ENCODE results near the gene RCC2.
"Not testable (repeated sequence)": the region's sequence is repeated elsewhere in the genome, so short reads cannot be mapped to it uniquely, and the experiment has no call there.

Gene RCC2

DNA sequence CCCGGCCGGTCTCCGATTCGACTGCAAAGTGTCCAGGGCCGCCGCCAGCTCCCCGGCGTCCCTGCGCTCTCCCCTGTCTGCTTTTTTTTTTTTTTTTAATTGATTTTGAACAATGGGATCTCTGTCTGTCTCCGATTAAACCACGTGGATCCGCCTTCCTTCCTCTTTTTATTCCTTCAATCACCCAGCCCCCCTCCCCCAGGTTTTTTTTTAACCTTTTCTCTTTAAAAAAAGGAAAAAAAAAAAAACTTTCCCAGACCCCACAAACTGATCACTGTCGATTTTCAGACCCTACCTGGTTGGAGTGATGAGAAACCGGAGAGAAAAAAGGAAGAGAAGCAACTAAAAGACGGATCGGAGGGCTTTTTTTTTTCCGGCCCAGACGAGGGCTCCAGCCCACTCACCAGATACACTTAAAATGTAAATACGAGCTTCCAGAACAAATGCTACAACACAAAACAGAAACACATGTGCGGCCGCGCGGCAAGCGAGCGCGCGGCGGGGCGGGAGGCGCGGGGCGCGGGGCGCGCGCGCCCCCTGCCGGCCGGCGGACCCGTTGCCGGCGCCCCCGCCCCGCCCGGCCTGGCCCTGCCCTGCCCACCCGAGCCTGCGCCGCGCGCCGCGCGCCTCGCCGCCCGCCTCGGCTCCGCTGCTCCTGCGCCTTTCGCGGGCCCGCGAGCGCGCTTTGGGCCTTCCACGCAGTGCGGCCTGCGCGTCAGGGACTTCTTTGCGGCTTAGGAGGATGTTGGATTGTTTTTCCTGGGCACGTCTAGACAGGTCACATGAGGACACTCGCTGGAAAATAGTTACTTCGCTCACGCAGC is at the start of gene RCC2:
Gene RCC2 (minus strand): TSS at position 428 of the 824 bp plus-strand sequence. CDS start 1,163 bp downstream, outside the sequence.
- no peak for TF ChIP-seq ZNF565 (CRISPR knock-in tag; conservative IDR thresholded peaks at IDR 0.05; ENCODE audit: low read depth)
- TF ChIP-seq ZNF70 (CRISPR knock-in tag; IDR thresholded peaks at IDR 0.05) = no peak
- TF ChIP-seq, protein P1, sequence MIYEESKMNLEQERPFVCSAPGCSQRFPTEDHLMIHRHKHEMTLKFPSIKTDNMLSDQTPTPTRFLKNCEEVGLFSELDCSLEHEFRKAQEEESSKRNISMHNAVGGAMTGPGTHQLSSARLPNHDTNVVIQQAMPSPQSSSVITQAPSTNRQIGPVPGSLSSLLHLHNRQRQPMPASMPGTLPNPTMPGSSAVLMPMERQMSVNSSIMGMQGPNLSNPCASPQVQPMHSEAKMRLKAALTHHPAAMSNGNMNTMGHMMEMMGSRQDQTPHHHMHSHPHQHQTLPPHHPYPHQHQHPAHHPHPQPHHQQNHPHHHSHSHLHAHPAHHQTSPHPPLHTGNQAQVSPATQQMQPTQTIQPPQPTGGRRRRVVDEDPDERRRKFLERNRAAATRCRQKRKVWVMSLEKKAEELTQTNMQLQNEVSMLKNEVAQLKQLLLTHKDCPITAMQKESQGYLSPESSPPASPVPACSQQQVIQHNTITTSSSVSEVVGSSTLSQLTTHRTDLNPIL (CRISPR knock-in tag; IDR thresholded peaks at IDR 0.05; ENCODE audit: low read depth) = no peak
- TF ChIP-seq ZNF8 (CRISPR knock-in tag; IDR thresholded peaks at IDR 0.05) = no peak
- TF ChIP-seq PPARA (CRISPR knock-in tag; IDR thresholded peaks at IDR 0.05; ENCODE audit: borderline replicate concordance) = no peak
- TF ChIP-seq TOX (CRISPR knock-in tag; IDR thresholded peaks at IDR 0.05; ENCODE audit: borderline replicate concordance) = no peak
- TF ChIP-seq BACH2 (CRISPR knock-in tag; IDR thresholded peaks at IDR 0.05; ENCODE audit: borderline replicate concordance) = no peak
- TF ChIP-seq ZC3H10 (CRISPR knock-in tag; IDR thresholded peaks at IDR 0.05) = no peak
- TF ChIP-seq ESRRG (CRISPR knock-in tag; IDR thresholded peaks at IDR 0.05) = no peak
- TF ChIP-seq, protein P2, sequence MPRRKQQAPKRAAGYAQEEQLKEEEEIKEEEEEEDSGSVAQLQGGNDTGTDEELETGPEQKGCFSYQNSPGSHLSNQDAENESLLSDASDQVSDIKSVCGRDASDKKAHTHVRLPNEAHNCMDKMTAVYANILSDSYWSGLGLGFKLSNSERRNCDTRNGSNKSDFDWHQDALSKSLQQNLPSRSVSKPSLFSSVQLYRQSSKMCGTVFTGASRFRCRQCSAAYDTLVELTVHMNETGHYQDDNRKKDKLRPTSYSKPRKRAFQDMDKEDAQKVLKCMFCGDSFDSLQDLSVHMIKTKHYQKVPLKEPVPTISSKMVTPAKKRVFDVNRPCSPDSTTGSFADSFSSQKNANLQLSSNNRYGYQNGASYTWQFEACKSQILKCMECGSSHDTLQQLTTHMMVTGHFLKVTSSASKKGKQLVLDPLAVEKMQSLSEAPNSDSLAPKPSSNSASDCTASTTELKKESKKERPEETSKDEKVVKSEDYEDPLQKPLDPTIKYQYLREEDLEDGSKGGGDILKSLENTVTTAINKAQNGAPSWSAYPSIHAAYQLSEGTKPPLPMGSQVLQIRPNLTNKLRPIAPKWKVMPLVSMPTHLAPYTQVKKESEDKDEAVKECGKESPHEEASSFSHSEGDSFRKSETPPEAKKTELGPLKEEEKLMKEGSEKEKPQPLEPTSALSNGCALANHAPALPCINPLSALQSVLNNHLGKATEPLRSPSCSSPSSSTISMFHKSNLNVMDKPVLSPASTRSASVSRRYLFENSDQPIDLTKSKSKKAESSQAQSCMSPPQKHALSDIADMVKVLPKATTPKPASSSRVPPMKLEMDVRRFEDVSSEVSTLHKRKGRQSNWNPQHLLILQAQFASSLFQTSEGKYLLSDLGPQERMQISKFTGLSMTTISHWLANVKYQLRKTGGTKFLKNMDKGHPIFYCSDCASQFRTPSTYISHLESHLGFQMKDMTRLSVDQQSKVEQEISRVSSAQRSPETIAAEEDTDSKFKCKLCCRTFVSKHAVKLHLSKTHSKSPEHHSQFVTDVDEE (CRISPR knock-in tag; IDR thresholded peaks at IDR 0.05) = no peak
- no peak for TF ChIP-seq ARNTL (CRISPR knock-in tag; IDR thresholded peaks at IDR 0.05; ENCODE audit: borderline replicate concordance, low read depth)
- no peak for TF ChIP-seq ZFP3 (CRISPR knock-in tag; IDR thresholded peaks at IDR 0.05)
- no peak for TF ChIP-seq GLIS3 (CRISPR knock-in tag; IDR thresholded peaks at IDR 0.05)
- TF ChIP-seq, protein P3, sequence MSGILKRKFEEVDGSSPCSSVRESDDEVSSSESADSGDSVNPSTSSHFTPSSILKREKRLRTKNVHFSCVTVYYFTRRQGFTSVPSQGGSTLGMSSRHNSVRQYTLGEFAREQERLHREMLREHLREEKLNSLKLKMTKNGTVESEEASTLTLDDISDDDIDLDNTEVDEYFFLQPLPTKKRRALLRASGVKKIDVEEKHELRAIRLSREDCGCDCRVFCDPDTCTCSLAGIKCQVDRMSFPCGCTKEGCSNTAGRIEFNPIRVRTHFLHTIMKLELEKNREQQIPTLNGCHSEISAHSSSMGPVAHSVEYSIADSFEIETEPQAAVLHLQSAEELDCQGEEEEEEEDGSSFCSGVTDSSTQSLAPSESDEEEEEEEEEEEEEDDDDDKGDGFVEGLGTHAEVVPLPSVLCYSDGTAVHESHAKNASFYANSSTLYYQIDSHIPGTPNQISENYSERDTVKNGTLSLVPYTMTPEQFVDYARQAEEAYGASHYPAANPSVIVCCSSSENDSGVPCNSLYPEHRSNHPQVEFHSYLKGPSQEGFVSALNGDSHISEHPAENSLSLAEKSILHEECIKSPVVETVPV (CRISPR knock-in tag; IDR thresholded peaks at IDR 0.05) = no peak
- no peak for TF ChIP-seq SNAI2 (CRISPR knock-in tag; IDR thresholded peaks at IDR 0.05)
- ATAC-seq = peak; percentile 70

DNA sequence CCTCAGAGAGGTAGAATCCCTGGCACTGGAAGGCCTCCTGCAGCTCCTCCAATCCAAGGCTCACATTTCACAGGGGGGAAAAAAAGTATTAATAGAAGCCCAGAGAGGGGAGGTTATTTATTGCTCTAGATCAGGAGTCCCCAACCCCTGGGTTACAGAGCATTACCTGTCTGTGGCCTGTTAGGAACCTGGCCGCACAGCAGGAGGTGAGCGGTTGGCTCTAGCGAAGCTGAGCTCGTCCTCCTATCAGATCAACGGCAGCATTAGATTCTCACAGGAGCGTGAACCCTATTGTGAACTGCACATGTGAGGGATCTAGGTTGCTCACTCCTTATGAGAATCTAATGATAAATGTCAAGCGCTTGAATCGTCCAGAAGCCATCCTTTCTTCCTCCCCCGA is 46.8 kb upstream of the RCC2 start:
- TF ChIP-seq ESRRG (CRISPR knock-in tag; IDR thresholded peaks at IDR 0.05) (no peak), ARNTL (CRISPR knock-in tag; IDR thresholded peaks at IDR 0.05; ENCODE audit: borderline replicate concordance, low read depth) (no peak)
- TF ChIP-seq, protein P3 (CRISPR knock-in tag; IDR thresholded peaks at IDR 0.05) = no peak
- no peak for ATAC-seq

DNA sequence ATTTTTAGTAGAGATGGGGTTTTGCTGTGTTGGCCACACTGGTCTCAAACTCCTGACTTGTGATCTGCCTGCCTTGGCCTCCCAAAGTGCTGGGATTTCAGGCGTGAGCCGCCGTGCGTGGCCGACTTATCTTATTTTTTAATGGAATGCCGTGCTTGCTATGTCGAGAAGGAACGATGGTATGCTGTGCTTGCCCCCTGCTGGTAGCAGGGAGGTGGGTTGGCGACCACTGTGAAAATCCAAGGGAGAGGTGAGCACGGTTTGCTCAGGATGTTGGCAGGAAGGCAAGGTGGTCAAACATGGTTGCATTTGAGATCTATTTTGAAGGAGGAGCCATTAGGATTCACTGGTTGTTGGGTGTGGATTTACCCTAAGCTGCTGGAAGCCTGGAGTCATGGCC is 45.8 kb upstream of the RCC2 start:
- TF ChIP-seq, protein P3 (CRISPR knock-in tag; IDR thresholded peaks at IDR 0.05) = no peak
- TF ChIP-seq ZFP3 (CRISPR knock-in tag; IDR thresholded peaks at IDR 0.05) = no peak
- peak; percentile 76 for ATAC-seq

DNA sequence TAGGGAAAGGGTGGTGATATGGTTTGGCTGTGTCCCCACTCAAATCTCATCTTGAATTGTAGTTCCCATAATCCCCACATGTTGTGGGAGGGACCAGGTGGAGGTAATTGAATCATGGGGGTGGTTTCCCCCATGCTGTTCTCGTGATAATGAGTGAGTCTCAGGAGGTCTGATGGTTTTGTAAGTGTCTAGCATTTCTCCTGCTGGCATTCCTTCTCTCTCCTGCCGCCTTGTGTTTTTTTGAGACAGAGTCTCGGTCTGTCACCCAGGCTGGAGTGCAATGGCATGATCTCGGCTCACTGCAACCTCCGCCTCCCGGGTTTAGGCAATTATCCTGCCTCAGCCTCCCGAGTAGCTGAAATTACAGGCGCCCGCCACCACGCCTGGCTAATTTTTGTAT is 42.5 kb upstream of the RCC2 start:
- not testable (repeated sequence) for ATAC-seq

DNA sequence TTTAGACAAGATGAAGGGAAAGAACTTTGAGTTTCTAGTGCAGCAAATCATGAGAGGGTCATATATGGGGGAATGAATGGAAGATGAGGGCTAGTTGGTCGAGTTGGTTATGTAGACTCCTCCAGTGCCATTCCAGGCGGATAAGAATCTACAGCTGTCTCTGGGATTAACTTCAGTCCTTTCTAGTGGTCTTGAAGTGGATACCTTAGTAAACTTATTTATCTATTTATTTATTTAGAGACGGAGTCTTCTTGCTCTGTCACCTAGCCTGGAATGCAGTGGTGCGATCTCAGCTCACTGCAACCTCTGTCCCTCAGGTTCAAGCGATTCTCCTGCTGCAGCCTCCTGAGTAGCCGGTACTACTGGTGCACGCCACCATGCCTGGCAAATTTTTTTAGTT is 41.4 kb upstream of the RCC2 start:
- ATAC-seq = no peak
- no peak for TF ChIP-seq ZFP3 (CRISPR knock-in tag; IDR thresholded peaks at IDR 0.05)
- no peak for TF ChIP-seq ZFP30 (CRISPR knock-in tag; IDR thresholded peaks at IDR 0.05)
- TF ChIP-seq ESRRG (CRISPR knock-in tag; IDR thresholded peaks at IDR 0.05) = no peak
- TF ChIP-seq TOX (CRISPR knock-in tag; IDR thresholded peaks at IDR 0.05; ENCODE audit: borderline replicate concordance) = no peak
- TF ChIP-seq ZNF70 (CRISPR knock-in tag; IDR thresholded peaks at IDR 0.05) = no peak
- TF ChIP-seq, protein P2 (CRISPR knock-in tag; IDR thresholded peaks at IDR 0.05) = no peak
- TF ChIP-seq RARB (CRISPR knock-in tag; IDR thresholded peaks at IDR 0.05) = no peak
- TF ChIP-seq ZNF8 (CRISPR knock-in tag; IDR thresholded peaks at IDR 0.05) = no peak
- TF ChIP-seq, protein P4, sequence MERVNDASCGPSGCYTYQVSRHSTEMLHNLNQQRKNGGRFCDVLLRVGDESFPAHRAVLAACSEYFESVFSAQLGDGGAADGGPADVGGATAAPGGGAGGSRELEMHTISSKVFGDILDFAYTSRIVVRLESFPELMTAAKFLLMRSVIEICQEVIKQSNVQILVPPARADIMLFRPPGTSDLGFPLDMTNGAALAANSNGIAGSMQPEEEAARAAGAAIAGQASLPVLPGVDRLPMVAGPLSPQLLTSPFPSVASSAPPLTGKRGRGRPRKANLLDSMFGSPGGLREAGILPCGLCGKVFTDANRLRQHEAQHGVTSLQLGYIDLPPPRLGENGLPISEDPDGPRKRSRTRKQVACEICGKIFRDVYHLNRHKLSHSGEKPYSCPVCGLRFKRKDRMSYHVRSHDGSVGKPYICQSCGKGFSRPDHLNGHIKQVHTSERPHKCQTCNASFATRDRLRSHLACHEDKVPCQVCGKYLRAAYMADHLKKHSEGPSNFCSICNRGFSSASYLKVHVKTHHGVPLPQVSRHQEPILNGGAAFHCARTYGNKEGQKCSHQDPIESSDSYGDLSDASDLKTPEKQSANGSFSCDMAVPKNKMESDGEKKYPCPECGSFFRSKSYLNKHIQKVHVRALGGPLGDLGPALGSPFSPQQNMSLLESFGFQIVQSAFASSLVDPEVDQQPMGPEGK (CRISPR knock-in tag; IDR thresholded peaks at IDR 0.05; ENCODE audit: borderline replicate concordance) = no peak
- TF ChIP-seq TCF4 (CRISPR knock-in tag; IDR thresholded peaks at IDR 0.05; ENCODE audit: borderline replicate concordance) = no peak
- TF ChIP-seq ZC3H10 (CRISPR knock-in tag; IDR thresholded peaks at IDR 0.05) = no peak
